ENCODE measurements around the gene RTN4R.

GRCh38 chr22:20295262-20296064 is 27.3 kb upstream of the RTN4R start:
- TF ChIP-seq CTCF (IDR thresholded peaks at IDR 0.05; ENCODE audit: borderline replicate concordance, extremely low read depth, low read length, poor library complexity, severe bottlenecking) (no peak), EZH2 (IDR thresholded peaks at IDR 0.05; ENCODE audit: borderline replicate concordance, low read depth, low read length, severe bottlenecking) (no peak)

Measured in DND-41 (cell line).